K562 (cell line): ENCODE data around the gene B3GLCT. TPM values are rescaled to one million over a fixed set of nuclear protein-coding genes. Genes with fewer than 3 reads are reported as not detected.

Experiments used
- BRCA1 ChIP-seq, 2 experiments: fragments of 450-650 bp in 1 of 2; sonication (generic) in 1 of 2; formaldehyde crosslinking in 1 of 2; IDR thresholded peaks; 2 replicates each; pipeline versions ENCODE4 v1.5.0 to v1.6.1; 2017 to 2020; ENCODE audit warnings: mild to moderate bottlenecking in 1 of 2, missing genetic modification reagents in 1 of 2
- CEBPG ChIP-seq, 3 experiments: fragments of 200-800 bp in 1 of 3; sonication (Bioruptor generic) in 1 of 3; sonication (generic) in 1 of 3; formaldehyde crosslinking in 1 of 3; IDR thresholded peaks in 2 of 3; conservative IDR thresholded peaks in 1 of 3; 2 replicates each; pipeline versions ENCODE4 v1.6.1 to v1.8.0; 2016 to 2022; ENCODE audit warnings: missing compliant biosample characterization in 2 of 3, missing genetic modification characterization in 2 of 3, mild to moderate bottlenecking in 1 of 3, missing genetic modification reagents in 1 of 3
- CREB1 ChIP-seq, 2 experiments: sonication (generic) in 1 of 2; formaldehyde crosslinking in 1 of 2; IDR thresholded peaks; 2 replicates each; pipeline versions ENCODE4 v1.6.1 to v1.8.0; 2012 to 2022; ENCODE audit warnings: inconsistent platforms in 1 of 2, mild to moderate bottlenecking in 1 of 2, missing genetic modification reagents in 1 of 2, moderate library complexity in 1 of 2
- ELF2 ChIP-seq: fragments of 250-450 bp; sonication (Bioruptor Pico); IDR thresholded peaks from 2 replicates; pipeline ENCODE4 v1.5.0; 2021; ENCODE audit warnings: mild to moderate bottlenecking
- HBP1 ChIP-seq: fragments of 450-650 bp; formaldehyde crosslinking; IDR thresholded peaks from 2 replicates; pipeline ENCODE4 v1.4.0; 2022; ENCODE audit warnings: missing genetic modification characterization
- JUN ChIP-seq, 2 experiments: sonication (generic) in 1 of 2; formaldehyde crosslinking in 1 of 2; IDR thresholded peaks; 2 replicates each; pipeline versions ENCODE4 v1.6.1 to v1.8.0; 2012 to 2022; ENCODE audit warnings: borderline replicate concordance in 2 of 2, mild to moderate bottlenecking in 2 of 2, improper control_type of control experiment in 1 of 2, low read depth in 1 of 2, low read length in 1 of 2, missing genetic modification reagents in 1 of 2
- KDM4B ChIP-seq, 2 experiments: fragments of 450-650 bp in 1 of 2; sonication (generic) in 1 of 2; IDR thresholded peaks; 2 replicates each; pipeline ENCODE4 v1.6.1; 2016 to 2017; ENCODE audit warnings: borderline replicate concordance in 2 of 2, antibody characterized with exemption in 1 of 2, low read depth in 1 of 2, mild to moderate bottlenecking in 1 of 2
- KDM5B ChIP-seq: fragments of 200-600 bp; sonication (generic); IDR thresholded peaks from 2 replicates; pipeline ENCODE4 v1.6.1; 2012; ENCODE audit warnings: low read depth, mild to moderate bottlenecking, moderate library complexity, low read length, control low read depth, inconsistent platforms; ENCODE audit not compliant: insufficient replicate concordance
- LARP7 ChIP-seq: fragments of 450-650 bp; IDR thresholded peaks from 2 replicates; pipeline ENCODE4 v1.6.1; 2016
- MYC ChIP-seq, 2 experiments: fragments of 250-450 bp in 1 of 2; sonication (Bioruptor Pico) in 1 of 2; IDR thresholded peaks; 2 replicates each; pipeline versions ENCODE4 v1.5.1 to v1.6.1; 2012 to 2021; ENCODE audit warnings: low read depth in 2 of 2, borderline replicate concordance in 1 of 2, improper control_type of control experiment in 1 of 2, low read length in 1 of 2, mild to moderate bottlenecking in 1 of 2, moderate library complexity in 1 of 2
- NFE2 ChIP-seq: IDR thresholded peaks from 2 replicates; pipeline ENCODE4 v1.6.1; 2014; ENCODE audit warnings: antibody characterized with exemption, low read depth
- NR0B1 ChIP-seq: fragments of 450-650 bp; IDR thresholded peaks from one replicate; pipeline ENCODE4 v1.6.1; 2018; ENCODE audit warnings: mild to moderate bottlenecking, moderate library complexity; ENCODE audit not compliant: partially characterized antibody
- PHB ChIP-seq: fragments of 250-450 bp; sonication (Bioruptor Pico); IDR thresholded peaks from 2 replicates; pipeline ENCODE4 v1.5.0; 2021
- SFPQ ChIP-seq: fragments of 200-400 bp; formaldehyde crosslinking; IDR thresholded peaks from 2 replicates; pipeline ENCODE4 v1.6.1; 2017; ENCODE audit warnings: mild to moderate bottlenecking, low read depth, low read length, moderate library complexity
- ZBTB26 ChIP-seq: fragments of 450-650 bp; formaldehyde crosslinking; IDR thresholded peaks from 2 replicates; pipeline ENCODE4 v1.4.0; 2022; ENCODE audit warnings: missing genetic modification characterization
- ZBTB7A ChIP-seq: IDR thresholded peaks from 2 replicates; pipeline ENCODE4 v1.6.1; 2011; ENCODE audit warnings: low read depth, mild to moderate bottlenecking, low read length, moderate library complexity, borderline replicate concordance; ENCODE audit not compliant: control insufficient read depth
- ZNF174 ChIP-seq: fragments of 250-450 bp; sonication (Bioruptor Pico); IDR thresholded peaks from 2 replicates; pipeline ENCODE4 v1.4.0; 2020; ENCODE audit warnings: mild to moderate bottlenecking
- ZNF184 ChIP-seq: sonication (generic); formaldehyde crosslinking; IDR thresholded peaks from 2 replicates; pipeline ENCODE4 v1.5.0; 2020; ENCODE audit warnings: missing genetic modification reagents
- ZZZ3 ChIP-seq: fragments of 450-650 bp; IDR thresholded peaks from 2 replicates; pipeline ENCODE4 v1.6.1; 2016; ENCODE audit warnings: antibody characterized with exemption, mild to moderate bottlenecking, moderate library complexity
- polyA plus RNA-seq, 8 experiments: library from polyadenylated mRNA; depleted of rRNA in 4 of 8; stranded (reverse) in 5 of 8; unstranded in 3 of 8; fragments of >200 nt; fragmentation: Nextera tagmentation in 2 of 8; fragmentation: Illumina TruSeq in 1 of 8; extraction: Ambion mirVana in 2 of 8; extraction: Trizol in 1 of 8; gene quantifications; 2 replicates each; pipeline versions ENCODE4 v1.2.1 to v1.2.3, GENCODE V29; 2011 to 2014; ENCODE audit warnings: inconsistent platforms in 1 of 8, missing spikeins in 1 of 8
- total RNA-seq, 7 experiments: library from RNA; depleted of rRNA in 6 of 7; stranded (reverse); fragments of >200 nt in 6 of 7; fragmentation: Illumina TruSeq in 2 of 7; extraction: Trizol in 2 of 7; gene quantifications; 2 replicates each; pipeline versions ENCODE4 v1.2.1 to v1.2.3, GENCODE V29; 2011 to 2021; ENCODE audit warnings: low replicate concordance in 1 of 7

The B3GLCT gene
- total and polyA plus RNA-seq, 9 of the 15 experiments (the other 6 are each of a cell fraction or from before 2014, with no cell fraction given) = 1.1 to 5.1 (median 2.9) TPM

- TF ChIP-seq ZBTB7A = no peak
- TF ChIP-seq ZZZ3 = no peak
- TF ChIP-seq KDM4B (IDR thresholded peaks at IDR 0.05; ENCODE audit: borderline replicate concordance in 2 of 2, low read depth in 1 of 2) = no peak
- no peak for TF ChIP-seq ELF2
- TF ChIP-seq NR0B1 = no peak
- TF ChIP-seq BRCA1 (IDR thresholded peaks at IDR 0.05) = no peak
- no peak for TF ChIP-seq BRCA1 (CRISPR knock-in tag; IDR thresholded peaks at IDR 0.05)
- TF ChIP-seq HBP1 (CRISPR knock-in tag) = no peak
- TF ChIP-seq ZNF174 (CRISPR knock-in tag) = no peak
- TF ChIP-seq ZBTB26 (CRISPR knock-in tag) = no peak
- TF ChIP-seq ZNF184 (CRISPR knock-in tag) = no peak
- no peak for TF ChIP-seq PHB (CRISPR knock-in tag)
- TF ChIP-seq NFE2 = no peak
- no peak for TF ChIP-seq CEBPG (CRISPR knock-in tag; IDR thresholded peaks at IDR 0.05)
- TF ChIP-seq CEBPG (tag; conservative IDR thresholded peaks at IDR 0.05 in 1 of 2, IDR thresholded peaks at IDR 0.05 in 1 of 2) = no peak
- no peak; the same call in 1 of the 2 replicates for TF ChIP-seq MYC (IDR thresholded peaks at IDR 0.05; ENCODE audit: low read depth, low read length)
- no peak for TF ChIP-seq MYC (CRISPR knock-in tag; IDR thresholded peaks at IDR 0.05; ENCODE audit: borderline replicate concordance, low read depth)
- TF ChIP-seq SFPQ = no peak
- TF ChIP-seq CREB1 (IDR thresholded peaks at IDR 0.05) = peak; percentile 75
- peak; percentile 71 for TF ChIP-seq CREB1 (CRISPR knock-in tag; IDR thresholded peaks at IDR 0.05)
- TF ChIP-seq LARP7 = no peak
- no peak for TF ChIP-seq KDM5B
- TF ChIP-seq JUN (IDR thresholded peaks at IDR 0.05; ENCODE audit: borderline replicate concordance, low read depth, low read length) = no peak
- no peak for TF ChIP-seq JUN (CRISPR knock-in tag; IDR thresholded peaks at IDR 0.05; ENCODE audit: borderline replicate concordance)
These were observed 37.4 kb upstream of the B3GLCT start (continued) for GRCh38 chr13:31162151-31163008.
